Upper lobe of left lung (tissue), 4 donors: ENCODE results near the gene ZNF212.

ENCODE experiments used
- CTCF ChIP-seq, 6 experiments: fragments of 450-650 bp in 4 of 6; fragments of 200-600 bp in 2 of 6; sonication (generic) in 2 of 6; IDR thresholded peaks; one replicate each; pipeline ENCODE4 v1.5.1; 2016 to 2019; ENCODE audit warnings: antibody characterized with exemption in 6 of 6
- EP300 ChIP-seq, 4 donors: sonication (generic); formaldehyde crosslinking; IDR thresholded peaks; one replicate each; pipeline ENCODE4 v1.5.1; 2017; ENCODE audit warnings: antibody characterized with exemption in 4 of 4, control low read depth in 2 of 4
- POLR2A ChIP-seq, 4 donors: fragments of 450-650 bp; IDR thresholded peaks; one replicate each; pipeline ENCODE4 v1.5.1; 2016 to 2017; ENCODE audit warnings: antibody characterized with exemption in 4 of 4, mild to moderate bottlenecking in 2 of 4
- POLR2AphosphoS5 ChIP-seq, 2 donors: sonication (generic); formaldehyde crosslinking; IDR thresholded peaks; one replicate each; pipeline ENCODE4 v1.5.1; 2017; ENCODE audit warnings: antibody characterized with exemption in 2 of 2

GRCh38 chr7:149205690-149206381 is 33.6 kb upstream of the ZNF212 start:
- TF ChIP-seq POLR2A (IDR thresholded peaks at IDR 0.05) (no peak), CTCF (IDR thresholded peaks at IDR 0.05) (no peak), POLR2AphosphoS5 (IDR thresholded peaks at IDR 0.05) (no peak), EP300 (IDR thresholded peaks at IDR 0.05) (no peak)
